Ishikawa (cell line): ENCODE measurements around the gene GAS7.

Source experiments
- CEBPB ChIP-seq: IDR thresholded peaks from 2 replicates; pipeline ENCODE4 v1.6.1; 2012
- CREB1 ChIP-seq: IDR thresholded peaks from 2 replicates; pipeline ENCODE4 v1.6.1; 2012; ENCODE audit warnings: low read depth
- EP300 ChIP-seq: IDR thresholded peaks from 2 replicates; pipeline ENCODE4 v1.6.1; 2012; ENCODE audit warnings: borderline replicate concordance
- FOXM1 ChIP-seq: IDR thresholded peaks from 2 replicates; pipeline ENCODE4 v1.6.1; 2012; ENCODE audit warnings: low read depth, borderline replicate concordance
- NFIC ChIP-seq: IDR thresholded peaks from 2 replicates; pipeline ENCODE4 v1.6.1; 2012
- RAD21 ChIP-seq: IDR thresholded peaks from 2 replicates; pipeline ENCODE4 v1.6.1; 2012; ENCODE audit warnings: low read depth
- TAF1 ChIP-seq: IDR thresholded peaks from 2 replicates; pipeline ENCODE4 v1.6.1; 2012; ENCODE audit warnings: low read depth, mild to moderate bottlenecking
- TCF12 ChIP-seq: IDR thresholded peaks from 2 replicates; pipeline ENCODE4 v1.6.1; 2012; ENCODE audit warnings: low read depth
- TEAD4 ChIP-seq: IDR thresholded peaks from 2 replicates; pipeline ENCODE4 v1.6.1; 2012
- ZBTB7A ChIP-seq: IDR thresholded peaks from 2 replicates; pipeline ENCODE4 v1.6.1; 2012; ENCODE audit warnings: low read depth
- TF ChIP-seq, protein P1 (sequence below): IDR thresholded peaks from 2 replicates; pipeline ENCODE4 v1.6.1; 2012
- TF ChIP-seq, protein P2 (sequence below): IDR thresholded peaks from 2 replicates; pipeline ENCODE4 v1.6.1; 2012
- TF ChIP-seq, protein P3 (sequence below): IDR thresholded peaks from 2 replicates; pipeline ENCODE4 v1.6.1; 2012; ENCODE audit warnings: low read depth, mild to moderate bottlenecking

DNA sequence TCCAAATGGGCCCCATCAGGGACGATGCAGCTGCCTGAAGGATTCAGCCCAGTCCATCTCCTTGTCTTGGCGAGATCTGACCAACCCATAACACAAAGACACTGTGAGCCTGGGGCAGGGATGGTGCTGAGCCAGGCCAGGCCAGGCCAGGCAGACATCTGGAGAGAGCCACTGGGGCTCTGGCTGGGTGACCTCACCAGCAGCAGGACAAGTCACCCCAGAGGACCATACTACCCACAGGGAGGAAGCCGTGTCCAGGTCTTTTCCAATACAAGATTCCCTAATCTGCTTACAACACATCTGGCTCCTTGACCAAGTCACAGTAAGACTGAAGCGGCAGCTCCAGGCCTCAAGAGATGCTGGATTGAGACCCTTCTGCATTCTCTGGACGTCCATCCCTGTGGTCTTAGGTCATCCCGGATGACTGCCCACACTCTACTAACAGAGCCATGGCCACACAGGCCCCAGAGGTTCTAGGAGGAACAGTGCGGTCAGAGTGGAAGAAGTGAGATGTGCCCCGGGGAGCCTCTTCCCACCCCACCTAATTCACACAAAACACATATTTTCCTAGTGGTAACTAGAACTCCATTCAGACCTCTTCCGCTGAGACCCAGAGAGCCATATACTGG is 211.5 kb downstream of the GAS7 start:
- TF ChIP-seq, protein P1, sequence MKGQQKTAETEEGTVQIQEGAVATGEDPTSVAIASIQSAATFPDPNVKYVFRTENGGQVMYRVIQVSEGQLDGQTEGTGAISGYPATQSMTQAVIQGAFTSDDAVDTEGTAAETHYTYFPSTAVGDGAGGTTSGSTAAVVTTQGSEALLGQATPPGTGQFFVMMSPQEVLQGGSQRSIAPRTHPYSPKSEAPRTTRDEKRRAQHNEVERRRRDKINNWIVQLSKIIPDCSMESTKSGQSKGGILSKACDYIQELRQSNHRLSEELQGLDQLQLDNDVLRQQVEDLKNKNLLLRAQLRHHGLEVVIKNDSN, result no peak
- no peak for TF ChIP-seq RAD21
- TF ChIP-seq EP300, result no peak
- no peak for TF ChIP-seq CREB1
- no peak for TF ChIP-seq FOXM1
- TF ChIP-seq TEAD4, result no peak
- TF ChIP-seq, protein P2, sequence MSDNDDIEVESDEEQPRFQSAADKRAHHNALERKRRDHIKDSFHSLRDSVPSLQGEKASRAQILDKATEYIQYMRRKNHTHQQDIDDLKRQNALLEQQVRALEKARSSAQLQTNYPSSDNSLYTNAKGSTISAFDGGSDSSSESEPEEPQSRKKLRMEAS, result no peak
- no peak for TF ChIP-seq CEBPB
- no peak for TF ChIP-seq TAF1
- no peak for TF ChIP-seq TCF12
- TF ChIP-seq NFIC, result no peak
- no peak for TF ChIP-seq ZBTB7A
- TF ChIP-seq, protein P3, sequence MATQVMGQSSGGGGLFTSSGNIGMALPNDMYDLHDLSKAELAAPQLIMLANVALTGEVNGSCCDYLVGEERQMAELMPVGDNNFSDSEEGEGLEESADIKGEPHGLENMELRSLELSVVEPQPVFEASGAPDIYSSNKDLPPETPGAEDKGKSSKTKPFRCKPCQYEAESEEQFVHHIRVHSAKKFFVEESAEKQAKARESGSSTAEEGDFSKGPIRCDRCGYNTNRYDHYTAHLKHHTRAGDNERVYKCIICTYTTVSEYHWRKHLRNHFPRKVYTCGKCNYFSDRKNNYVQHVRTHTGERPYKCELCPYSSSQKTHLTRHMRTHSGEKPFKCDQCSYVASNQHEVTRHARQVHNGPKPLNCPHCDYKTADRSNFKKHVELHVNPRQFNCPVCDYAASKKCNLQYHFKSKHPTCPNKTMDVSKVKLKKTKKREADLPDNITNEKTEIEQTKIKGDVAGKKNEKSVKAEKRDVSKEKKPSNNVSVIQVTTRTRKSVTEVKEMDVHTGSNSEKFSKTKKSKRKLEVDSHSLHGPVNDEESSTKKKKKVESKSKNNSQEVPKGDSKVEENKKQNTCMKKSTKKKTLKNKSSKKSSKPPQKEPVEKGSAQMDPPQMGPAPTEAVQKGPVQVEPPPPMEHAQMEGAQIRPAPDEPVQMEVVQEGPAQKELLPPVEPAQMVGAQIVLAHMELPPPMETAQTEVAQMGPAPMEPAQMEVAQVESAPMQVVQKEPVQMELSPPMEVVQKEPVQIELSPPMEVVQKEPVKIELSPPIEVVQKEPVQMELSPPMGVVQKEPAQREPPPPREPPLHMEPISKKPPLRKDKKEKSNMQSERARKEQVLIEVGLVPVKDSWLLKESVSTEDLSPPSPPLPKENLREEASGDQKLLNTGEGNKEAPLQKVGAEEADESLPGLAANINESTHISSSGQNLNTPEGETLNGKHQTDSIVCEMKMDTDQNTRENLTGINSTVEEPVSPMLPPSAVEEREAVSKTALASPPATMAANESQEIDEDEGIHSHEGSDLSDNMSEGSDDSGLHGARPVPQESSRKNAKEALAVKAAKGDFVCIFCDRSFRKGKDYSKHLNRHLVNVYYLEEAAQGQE, result no peak
